ENCODE data around the gene NR1I3. TPM values are rescaled to one million over a fixed set of nuclear protein-coding genes. Genes with fewer than 3 reads are reported as not detected.

The NR1I3 gene
- total RNA-seq, 4 donors from 2014 or later = not detected

DNA sequence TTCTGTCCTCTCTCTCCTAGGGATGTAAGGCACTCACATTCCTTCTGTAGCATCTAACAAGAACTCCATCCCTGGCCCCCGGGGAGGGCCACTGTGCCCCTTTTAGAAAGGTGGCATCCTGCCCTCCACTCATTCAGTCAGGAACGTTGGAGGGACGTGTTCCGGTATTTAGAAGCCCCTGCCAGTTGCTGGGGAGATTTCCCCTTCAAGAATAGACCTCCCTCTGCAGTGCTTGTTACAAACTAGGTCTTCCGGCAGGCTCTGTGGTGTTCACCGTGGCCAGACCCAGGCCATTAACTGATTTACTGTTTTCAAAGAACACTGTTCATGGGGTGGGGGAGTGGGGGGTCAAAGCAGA is 21.3 kb upstream of the NR1I3 start:
- TF ChIP-seq CTCF (IDR thresholded peaks at IDR 0.05; ENCODE audit: low read depth) = no peak

DNA sequence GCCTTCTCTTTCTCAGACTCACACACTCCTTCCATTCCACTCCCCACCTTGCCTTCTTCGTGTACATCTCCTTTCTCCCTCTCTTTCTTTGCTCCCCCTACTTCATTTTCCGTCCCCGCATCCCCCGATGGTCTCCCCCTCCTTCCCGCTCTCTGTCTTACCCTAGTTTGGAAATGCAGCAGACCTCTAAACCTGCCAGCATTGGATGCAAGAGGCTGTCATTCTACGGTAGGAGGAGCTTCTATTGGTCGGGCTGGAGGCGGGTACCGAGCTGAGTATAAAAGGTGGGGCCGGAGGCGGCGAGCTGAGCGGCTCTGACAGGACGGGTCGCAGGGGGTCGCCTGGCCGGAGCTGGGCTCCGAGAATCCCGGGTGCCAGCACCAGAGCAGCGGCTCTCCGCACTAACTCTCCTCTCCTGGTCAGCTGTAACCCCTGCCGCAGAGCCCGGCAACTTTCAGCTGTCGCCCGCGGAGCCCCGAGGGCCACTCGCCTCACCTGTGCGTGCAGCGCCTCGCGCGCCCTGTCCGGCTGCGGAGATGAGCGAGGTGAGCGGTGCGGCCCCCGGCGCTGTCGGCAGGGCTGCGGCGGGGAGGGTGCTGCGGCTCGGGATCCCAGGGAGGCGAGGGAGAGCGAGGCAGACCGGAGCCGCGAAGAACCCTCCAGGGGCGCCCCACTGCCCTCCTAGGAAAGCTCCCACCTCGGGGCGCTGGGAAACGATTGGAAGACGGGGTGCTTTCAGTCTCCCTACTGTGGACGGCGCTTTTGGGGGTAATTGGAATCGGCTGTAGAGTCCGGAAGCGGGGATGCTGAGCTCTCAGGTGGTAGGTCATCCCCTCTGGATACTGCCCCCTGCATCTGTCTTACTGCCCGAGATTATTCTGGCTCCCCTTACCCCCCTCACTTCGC is 20.7 kb upstream of the NR1I3 start, which contains the start of gene PCP4L1:
PCP4L1 (plus strand) TSS at position 307 of the 906 bp plus-strand sequence; CDS start at position 537, 230 bp downstream.
- no peak for TF ChIP-seq CTCF (IDR thresholded peaks at IDR 0.05; ENCODE audit: low read depth)

DNA sequence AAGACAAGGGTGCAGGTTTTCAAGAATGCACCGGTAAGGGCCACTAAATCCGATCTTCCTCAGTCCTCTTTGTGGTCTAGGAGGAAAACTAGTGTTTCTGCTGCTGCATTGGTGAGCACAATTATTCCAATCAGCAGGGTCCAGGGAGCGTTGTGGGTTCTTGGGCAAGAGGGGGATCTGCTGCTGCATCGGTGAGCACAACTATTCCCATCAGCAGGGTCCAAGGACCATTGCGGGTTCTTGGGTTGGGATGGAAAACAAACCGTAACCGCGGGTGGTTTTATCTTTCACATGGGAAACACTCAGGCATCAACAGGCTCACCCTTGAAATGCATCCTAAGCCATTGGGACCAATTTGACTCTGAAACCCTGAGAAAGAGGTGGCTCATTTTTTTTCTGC is 13.6 kb upstream of the NR1I3 start:
- TF ChIP-seq CTCF (IDR thresholded peaks at IDR 0.05; ENCODE audit: low read depth) = no peak

- no peak for TF ChIP-seq CTCF (IDR thresholded peaks at IDR 0.05; ENCODE audit: low read depth)
These were observed 12.8 kb upstream of the NR1I3 start for GRCh38 chr1:161250829-161251228.

DNA sequence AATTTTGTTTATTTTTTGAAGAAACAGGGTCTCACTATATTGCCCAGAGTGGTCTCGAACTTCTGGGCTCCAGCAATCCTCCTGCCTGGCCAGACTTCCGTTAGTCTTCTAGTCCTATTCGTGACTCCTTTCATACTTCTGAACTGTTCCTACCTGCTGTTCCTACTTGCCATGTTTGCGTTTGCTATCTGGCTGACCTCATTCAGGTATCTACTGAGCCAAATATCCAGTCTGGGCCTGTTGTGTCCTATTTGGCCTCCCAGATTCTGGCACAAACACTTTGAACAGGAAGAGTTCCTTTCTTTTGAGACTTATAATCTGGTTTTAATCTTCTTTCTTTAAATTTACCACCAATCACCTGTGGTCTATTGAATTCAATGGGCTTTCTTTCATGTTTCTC is 6.9 kb upstream of the NR1I3 start:
- no peak for TF ChIP-seq CTCF (IDR thresholded peaks at IDR 0.05; ENCODE audit: low read depth)

DNA sequence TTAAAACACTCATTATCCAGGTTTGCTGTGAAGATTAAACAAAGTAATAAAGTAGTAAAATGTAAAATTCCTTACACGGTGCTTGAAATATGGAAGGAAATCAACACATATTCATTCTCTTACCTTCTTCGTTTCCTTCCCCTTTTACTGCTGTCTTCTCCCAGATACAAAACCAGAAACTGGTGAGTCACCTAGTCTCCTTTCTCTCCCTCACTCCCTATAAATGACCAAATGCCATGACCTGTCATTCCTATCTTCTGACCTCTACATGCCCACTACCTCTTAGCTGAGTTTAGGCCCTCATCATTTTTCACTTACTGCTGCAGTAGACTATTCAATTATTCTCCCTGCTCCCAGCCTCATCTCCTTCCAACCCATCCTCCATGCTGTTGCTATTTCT is 4.3 kb upstream of the NR1I3 start:
- no peak for TF ChIP-seq CTCF (IDR thresholded peaks at IDR 0.05; ENCODE audit: low read depth)

- no peak for TF ChIP-seq CTCF (IDR thresholded peaks at IDR 0.05; ENCODE audit: low read depth)
These were observed 3.7 kb upstream of the NR1I3 start for GRCh38 chr1:161241682-161242081.
